GM12878 (cell line): Measurements from ENCODE around the gene EXOC4. TPM values are rescaled to one million over a fixed set of nuclear protein-coding genes. Genes with fewer than 3 reads are reported as not detected.
A peak's percentile ranks its signal among the peaks of the same experiment; 100 is the strongest.

Source experiments
- ATAC-seq: fragments of 200-7000 bp; cut with Tn5 transposase; 3 replicates; pipeline ENCODE4 v1.9.1; 2020; ENCODE audit warnings: mild to moderate bottlenecking, moderate library complexity
- BruUV-seq: library from RNA; stranded (reverse); fragments of 400-500 nt; replicated peaks from 2 replicates; lab custom pipeline; 2021; lab: Mats Ljungman, UMichigan
- CTCF ChIA-PET: fragments of 300-600 bp; sonication (Branson Sonifier 250); formaldehyde crosslinking; extraction: SDS; loops from one replicate; lab custom pipeline; 2021; ENCODE audit warnings: inconsistent platforms; lab: Yijun Ruan, JAX
- POLR2A ChIA-PET: fragments of 350-600 bp; formaldehyde crosslinking; extraction: SDS; loops from one replicate; lab custom pipeline; 2021; ENCODE audit warnings: inconsistent platforms; lab: Charles Lee
- RAD21 ChIA-PET: fragments of 300-600 bp; sonication (Branson Sonifier 250); formaldehyde crosslinking; loops from one replicate; lab custom pipeline; 2023; ENCODE audit warnings: antibody characterized with exemption; ENCODE audit not compliant: unreplicated experiment; lab: Charles Lee
- SMC1A ChIA-PET: fragments of 300-600 bp; sonication (Branson Sonifier 250); formaldehyde crosslinking; loops from one replicate; lab custom pipeline; 2023; ENCODE audit not compliant: unreplicated experiment, uncharacterized antibody; lab: Charles Lee
- DNase-seq: peaks from one replicate; pipeline ENCODE4 v3.0.0-alpha.2; 2011; ENCODE audit warnings: low read depth, low spot score
- FAIRE-seq: peaks from 3 replicates; lab custom pipeline; 2011; peaks lifted over from hg19 to GRCh38; lab: Jason Lieb, UNC
- H2AFZ ChIP-seq: 2 replicates; pipeline ENCODE4 v1.6.0; 2011; ENCODE audit warnings: low read depth, low read length, control low read depth; ENCODE audit not compliant: control insufficient read depth
- H3K27ac ChIP-seq: 2 replicates; pipeline ENCODE4 v1.5.1; 2011; ENCODE audit warnings: control low read depth; ENCODE audit not compliant: control insufficient read depth, insufficient read depth
- H3K27me3 ChIP-seq, 2 experiments: replicated peaks in 1 of 2; 2 replicates each; pipeline versions ENCODE4 v1.6.0 to v1.6.1; 2011; ENCODE audit warnings: low read length in 1 of 2; ENCODE audit not compliant: control insufficient read depth in 2 of 2, insufficient read depth in 2 of 2
- H3K36me3 ChIP-seq, 2 experiments: 2 replicates each; pipeline ENCODE4 v1.5.1; 2011; ENCODE audit warnings: low read length in 1 of 2; ENCODE audit not compliant: control insufficient read depth in 2 of 2, insufficient read depth in 2 of 2
- H3K4me1 ChIP-seq: 2 replicates; pipeline ENCODE4 v1.6.1; 2011; ENCODE audit warnings: mild to moderate bottlenecking, low read length, moderate library complexity, mixed read lengths; ENCODE audit not compliant: control insufficient read depth, insufficient read depth
- H3K4me2 ChIP-seq: 2 replicates; pipeline ENCODE4 v1.6.0; 2011; ENCODE audit warnings: control low read depth; ENCODE audit not compliant: control insufficient read depth, insufficient read depth
- H3K4me3 ChIP-seq: fragments of 200-600 bp; sonication (generic); 2 replicates; pipeline ENCODE4 v1.5.1; 2016
- H3K79me2 ChIP-seq: 2 replicates; pipeline ENCODE4 v1.6.0; 2011; ENCODE audit warnings: low read length; ENCODE audit not compliant: control insufficient read depth, insufficient read depth
- H3K9ac ChIP-seq: 2 replicates; pipeline ENCODE4 v1.8.0; 2011; ENCODE audit warnings: low read length, control low read depth, mixed read lengths; ENCODE audit not compliant: control insufficient read depth, insufficient read depth
- H3K9me3 ChIP-seq: replicated peaks from 3 replicates; pipeline ENCODE4 v1.5.1; 2011; ENCODE audit warnings: mild to moderate bottlenecking, low read length; ENCODE audit not compliant: control insufficient read depth, insufficient read depth
- H4K20me1 ChIP-seq: 2 replicates; pipeline ENCODE4 v1.6.0; 2011; ENCODE audit not compliant: control insufficient read depth, insufficient read depth
- CEBPB ChIP-seq, 2 experiments: fragments of 150-350 bp in 1 of 2; IDR thresholded peaks; 2 replicates each; pipeline ENCODE4 v1.6.1; 2012 to 2014; ENCODE audit warnings: low read depth in 2 of 2, low read length in 2 of 2, borderline replicate concordance in 1 of 2, inconsistent platforms in 1 of 2
- CREM ChIP-seq: IDR thresholded peaks from 2 replicates; pipeline ENCODE4 v1.6.1; 2014; ENCODE audit warnings: antibody characterized with exemption, low read depth
- IKZF2 ChIP-seq, 2 experiments: fragments of 450-650 bp; IDR thresholded peaks; 2 replicates each; pipeline ENCODE4 v1.6.1; 2017; ENCODE audit warnings: mild to moderate bottlenecking in 2 of 2, moderate library complexity in 2 of 2
- KLF5 ChIP-seq: fragments of 450-650 bp; IDR thresholded peaks from 2 replicates; pipeline ENCODE4 v1.6.1; 2014; ENCODE audit warnings: mild to moderate bottlenecking; ENCODE audit not compliant: partially characterized antibody
- NR2C2 ChIP-seq: IDR thresholded peaks from 2 replicates; pipeline ENCODE4 v1.6.1; 2011; ENCODE audit warnings: borderline replicate concordance, low read depth; ENCODE audit not compliant: control insufficient read depth, insufficient read length
- PML ChIP-seq: IDR thresholded peaks from 2 replicates; pipeline ENCODE4 v1.6.1; 2012; ENCODE audit warnings: low read length, inconsistent platforms
- RAD21 ChIP-seq: IDR thresholded peaks from 2 replicates; pipeline ENCODE4 v1.6.1; 2011; ENCODE audit warnings: mild to moderate bottlenecking, low read depth, low read length, moderate library complexity; ENCODE audit not compliant: insufficient read depth
- STAT1 ChIP-seq: fragments of 450-650 bp; conservative IDR thresholded peaks from 2 replicates; pipeline ENCODE4 v1.6.1; 2014; ENCODE audit warnings: antibody characterized with exemption, mild to moderate bottlenecking
- WGBS: methylation state at CpG from one replicate; pipeline ENCODE4 v1.1.6; 2016; ENCODE audit warnings: low lambda C conversion rate; ENCODE audit not compliant: insufficient replicate concordance, insufficient coverage; ENCODE audit errors: missing lambda C conversion rate; 5-methylcytosine and 5-hydroxymethylcytosine counted together
- in situ Hi-C: fragments of 300-500 bp; cut with MboI; formaldehyde crosslinking; loops from 9 replicates; pipeline ENCODE4 v1.14.3; 2018; ENCODE audit warnings: mixed read lengths
- intact Hi-C: fragments of 100-400 bp; cut with micrococcal nuclease; formaldehyde crosslinking; loops from one replicate; pipeline ENCODE4 v1.14.2; 2022; ENCODE audit not compliant: unreplicated experiment
- polyA plus RNA-seq, 11 experiments: library from polyadenylated mRNA; depleted of rRNA in 4 of 11; unstranded in 6 of 11; stranded (reverse) in 5 of 11; fragments of >200 nt; fragmentation: Nextera tagmentation in 4 of 11; fragmentation: Illumina TruSeq in 1 of 11; extraction: Ambion mirVana in 4 of 11; extraction: Trizol in 1 of 11; gene quantifications; 1 replicate in 1 of 11; 2 replicates in 10 of 11; pipeline versions ENCODE4 v1.2.1 to v1.2.3, GENCODE V29; 2011 to 2016; ENCODE audit warnings: inconsistent platforms in 2 of 11, missing spikeins in 2 of 11, low read depth in 1 of 11
- total RNA-seq, 4 experiments: library from RNA; depleted of rRNA in 3 of 4; stranded (reverse); fragments of >200 nt in 3 of 4; fragmentation: Illumina TruSeq in 1 of 4; extraction: Trizol in 1 of 4; gene quantifications; 2 replicates each; pipeline versions ENCODE4 v1.2.1 to v1.2.3, GENCODE V29; 2013 to 2021
- TF ChIP-seq, protein P1 (sequence below): fragments of 450-650 bp; IDR thresholded peaks from 2 replicates; pipeline ENCODE4 v1.6.1; 2014; ENCODE audit warnings: mild to moderate bottlenecking
- TF ChIP-seq, protein P2 (sequence below): IDR thresholded peaks from 2 replicates; pipeline ENCODE4 v1.6.1; 2012; ENCODE audit warnings: mild to moderate bottlenecking, low read depth, low read length
- TF ChIP-seq, protein P3 (sequence below): IDR thresholded peaks from 2 replicates; pipeline ENCODE4 v1.6.1; 2011; ENCODE audit warnings: mild to moderate bottlenecking, low read depth, low read length, moderate library complexity; ENCODE audit not compliant: insufficient replicate concordance

The EXOC4 gene
- total and polyA plus RNA-seq, 10 of the 15 experiments (the other 5 are each of a cell fraction or from before 2014, with no cell fraction given): 13.2 to 44.5 (median 29.6) TPM

DNA sequence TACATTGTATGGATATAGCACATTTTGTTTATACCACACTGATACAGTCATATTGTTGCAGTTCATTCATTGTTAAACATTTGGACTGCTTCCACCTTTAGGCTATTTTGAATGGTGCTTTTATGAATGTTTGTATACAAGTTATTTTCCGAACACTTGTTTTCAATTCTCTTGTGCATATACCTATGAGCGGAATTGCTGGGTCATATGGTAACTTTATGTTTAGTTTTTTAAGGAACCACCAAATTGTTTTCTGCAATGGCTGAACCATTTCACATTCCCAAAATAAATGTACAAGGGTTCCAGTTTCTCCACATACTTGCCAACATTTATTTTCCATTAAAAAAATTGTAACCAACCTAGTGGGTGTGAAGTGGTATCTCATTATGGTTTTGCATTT is 4.0 kb upstream of the EXOC4 start (continued):
- TF ChIP-seq, protein P1, sequence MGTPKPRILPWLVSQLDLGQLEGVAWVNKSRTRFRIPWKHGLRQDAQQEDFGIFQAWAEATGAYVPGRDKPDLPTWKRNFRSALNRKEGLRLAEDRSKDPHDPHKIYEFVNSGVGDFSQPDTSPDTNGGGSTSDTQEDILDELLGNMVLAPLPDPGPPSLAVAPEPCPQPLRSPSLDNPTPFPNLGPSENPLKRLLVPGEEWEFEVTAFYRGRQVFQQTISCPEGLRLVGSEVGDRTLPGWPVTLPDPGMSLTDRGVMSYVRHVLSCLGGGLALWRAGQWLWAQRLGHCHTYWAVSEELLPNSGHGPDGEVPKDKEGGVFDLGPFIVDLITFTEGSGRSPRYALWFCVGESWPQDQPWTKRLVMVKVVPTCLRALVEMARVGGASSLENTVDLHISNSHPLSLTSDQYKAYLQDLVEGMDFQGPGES: no peak
- TF ChIP-seq CREM (no peak), RAD21 (no peak), STAT1 (no peak), KLF5 (no peak)

GRCh38 chr7:133252506-133252857 is 396 bp upstream of the EXOC4 start:
- H3K79me2 ChIP-seq: peaks cover 23% of the 10 kb centered on the region
- ChIA-PET CTCF (interaction anchor here (0.9 to 1.5 kb wide), 3 partner anchors 11 to 92 kb away, joined by 3 to 7 read pairs (median 3); no protein-coding TSS in a partner anchor), SMC1A (interaction anchor here (0.6 to 1.4 kb wide), 5 partner anchors 20 to 400 kb away, joined by 3 to 4 read pairs (median 3); no protein-coding TSS in a partner anchor), RAD21 (no interaction called here), POLR2A (interaction anchor here (0.7 to 1.0 kb wide), 3 partner anchors 10 to 208 kb away, joined by 4 to 6 read pairs (median 5); partner anchors contain the start of gene CHCHD3)
- in situ Hi-C loops (no loop called here), intact Hi-C loops (loop anchor here (2.0 kb wide), 1 partner anchor 170 kb away; the partner anchor contains the start of gene CHCHD3)
- FAIRE-seq (no peak), DNase-seq (no peak), ATAC-seq (no peak)
- peak overlapping the region; percentile 78 for H2AFZ ChIP-seq
- H3K27me3 ChIP-seq: no peaks in the 10 kb centered on the region
- TF ChIP-seq, protein P2, sequence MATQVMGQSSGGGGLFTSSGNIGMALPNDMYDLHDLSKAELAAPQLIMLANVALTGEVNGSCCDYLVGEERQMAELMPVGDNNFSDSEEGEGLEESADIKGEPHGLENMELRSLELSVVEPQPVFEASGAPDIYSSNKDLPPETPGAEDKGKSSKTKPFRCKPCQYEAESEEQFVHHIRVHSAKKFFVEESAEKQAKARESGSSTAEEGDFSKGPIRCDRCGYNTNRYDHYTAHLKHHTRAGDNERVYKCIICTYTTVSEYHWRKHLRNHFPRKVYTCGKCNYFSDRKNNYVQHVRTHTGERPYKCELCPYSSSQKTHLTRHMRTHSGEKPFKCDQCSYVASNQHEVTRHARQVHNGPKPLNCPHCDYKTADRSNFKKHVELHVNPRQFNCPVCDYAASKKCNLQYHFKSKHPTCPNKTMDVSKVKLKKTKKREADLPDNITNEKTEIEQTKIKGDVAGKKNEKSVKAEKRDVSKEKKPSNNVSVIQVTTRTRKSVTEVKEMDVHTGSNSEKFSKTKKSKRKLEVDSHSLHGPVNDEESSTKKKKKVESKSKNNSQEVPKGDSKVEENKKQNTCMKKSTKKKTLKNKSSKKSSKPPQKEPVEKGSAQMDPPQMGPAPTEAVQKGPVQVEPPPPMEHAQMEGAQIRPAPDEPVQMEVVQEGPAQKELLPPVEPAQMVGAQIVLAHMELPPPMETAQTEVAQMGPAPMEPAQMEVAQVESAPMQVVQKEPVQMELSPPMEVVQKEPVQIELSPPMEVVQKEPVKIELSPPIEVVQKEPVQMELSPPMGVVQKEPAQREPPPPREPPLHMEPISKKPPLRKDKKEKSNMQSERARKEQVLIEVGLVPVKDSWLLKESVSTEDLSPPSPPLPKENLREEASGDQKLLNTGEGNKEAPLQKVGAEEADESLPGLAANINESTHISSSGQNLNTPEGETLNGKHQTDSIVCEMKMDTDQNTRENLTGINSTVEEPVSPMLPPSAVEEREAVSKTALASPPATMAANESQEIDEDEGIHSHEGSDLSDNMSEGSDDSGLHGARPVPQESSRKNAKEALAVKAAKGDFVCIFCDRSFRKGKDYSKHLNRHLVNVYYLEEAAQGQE: no peak
- TF ChIP-seq PML (0 out of 2 replicates have a peak, but pooled peaks have one; percentile 13), NR2C2 (no peak), IKZF2 (IDR thresholded peaks at IDR 0.05) (0 out of 4 replicates have a peak, but pooled peaks of 1 of the 2 experiments have one; percentile 23), CEBPB (IDR thresholded peaks at IDR 0.05; ENCODE audit: borderline replicate concordance in 1 of 2, low read depth in 2 of 2, low read length in 2 of 2) (no peak)
- TF ChIP-seq, protein P3, sequence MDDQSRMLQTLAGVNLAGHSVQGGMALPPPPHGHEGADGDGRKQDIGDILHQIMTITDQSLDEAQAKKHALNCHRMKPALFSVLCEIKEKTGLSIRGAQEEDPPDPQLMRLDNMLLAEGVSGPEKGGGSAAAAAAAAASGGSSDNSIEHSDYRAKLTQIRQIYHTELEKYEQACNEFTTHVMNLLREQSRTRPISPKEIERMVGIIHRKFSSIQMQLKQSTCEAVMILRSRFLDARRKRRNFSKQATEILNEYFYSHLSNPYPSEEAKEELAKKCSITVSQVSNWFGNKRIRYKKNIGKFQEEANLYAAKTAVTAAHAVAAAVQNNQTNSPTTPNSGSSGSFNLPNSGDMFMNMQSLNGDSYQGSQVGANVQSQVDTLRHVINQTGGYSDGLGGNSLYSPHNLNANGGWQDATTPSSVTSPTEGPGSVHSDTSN: no peak
- H3K9ac ChIP-seq: no peak overlapping the region
- 56% methylated on average over 3 of the region's 3 CpGs for WGBS
- H3K27ac ChIP-seq: no peak overlapping the region
- peak overlapping the region; percentile 63 for H3K4me2 ChIP-seq
- no peaks in the 10 kb centered on the region; the same call in 2 of the 3 replicates for H3K9me3 ChIP-seq
- H3K4me1 ChIP-seq: no peaks in the 10 kb centered on the region
- BruUV-seq: no TSS peak
- H3K36me3 ChIP-seq: no peaks in the 10 kb centered on the region; a peak in 1 of 4 replicates
- peak overlapping the region; percentile 31; the same call in 1 of the 2 replicates for H3K4me3 ChIP-seq
- no peaks in the 10 kb centered on the region for H4K20me1 ChIP-seq
